Kidney (tissue), 14 donors: ENCODE results near the gene TANGO2. TPM values are rescaled to one million over a fixed set of nuclear protein-coding genes. Genes with fewer than 3 reads are reported as not detected.
A peak's percentile ranks its signal among the peaks of the same experiment; 100 is the strongest.

Experiments
- DNase-seq, 5 donors: peaks; one replicate each; pipeline ENCODE4 v3.0.0-alpha.2; 2013 to 2020
- FAIRE-seq: peaks from 2 replicates; lab custom pipeline; 2012; peaks lifted over from hg19 to GRCh38; lab: Jason Lieb, UNC
- H3K27ac ChIP-seq, 2 donors: one replicate each; pipeline ENCODE4 v1.7.0; 2013; ENCODE audit warnings: low read depth in 2 of 2, low read length in 2 of 2, inconsistent platforms in 1 of 2
- H3K27me3 ChIP-seq: one replicate; pipeline ENCODE4 v1.7.1; 2013; ENCODE audit warnings: low read length, inconsistent platforms; ENCODE audit not compliant: control insufficient read depth, insufficient read depth
- H3K36me3 ChIP-seq, 3 donors: one replicate each; pipeline versions ENCODE4 v1.7.0 to v1.7.1; 2013; ENCODE audit warnings: low read length in 3 of 3, control low read depth in 1 of 3, inconsistent platforms in 1 of 3; ENCODE audit not compliant: insufficient read depth in 3 of 3, control insufficient read depth in 2 of 3
- H3K4me1 ChIP-seq, 3 donors: one replicate each; pipeline versions ENCODE4 v1.7.0 to v1.7.1; 2013; ENCODE audit warnings: low read length in 3 of 3, inconsistent platforms in 1 of 3, low read depth in 1 of 3; ENCODE audit not compliant: control insufficient read depth in 2 of 3, insufficient read depth in 2 of 3
- H3K4me3 ChIP-seq, 3 donors: one replicate each; pipeline versions ENCODE4 v1.7.0 to v1.8.1; 2013; ENCODE audit warnings: low read length in 3 of 3, control low read depth in 1 of 3, inconsistent platforms in 1 of 3
- H3K9ac ChIP-seq, 3 donors: one replicate each; pipeline versions ENCODE4 v1.7.0 to v1.7.1; 2013; ENCODE audit warnings: low read length in 3 of 3, control low read depth in 1 of 3, inconsistent platforms in 1 of 3
- H3K9me3 ChIP-seq, 3 donors: one replicate each; pipeline versions ENCODE4 v1.7.0 to v1.7.1; 2013; ENCODE audit warnings: low read length in 3 of 3, control low read depth in 1 of 3, inconsistent platforms in 1 of 3; ENCODE audit not compliant: control insufficient read depth in 2 of 3, insufficient read depth in 1 of 3
- intact Hi-C: fragments of 100-400 bp; cut with DNase I; formaldehyde crosslinking; loops from one replicate; pipeline ENCODE4 v1.11.1; 2022
- polyA plus RNA-seq: library from polyadenylated mRNA; stranded (reverse); fragments of 350-450 nt; fragmentation: Illumina TruSeq; extraction: RNeasy Lipid Tissue Mini Kit (QIAGEN cat#74804); gene quantifications from one replicate; pipeline ENCODE4 v1.2.3, GENCODE V29; 2014; ENCODE audit warnings: low read depth, low replicate concordance; ENCODE audit not compliant: insufficient read depth
- total RNA-seq: library from RNA; stranded (reverse); fragmentation: NEBNext Ultra II Directional; extraction: Animal tissue kit (Norgen Biotek cat#: 25700); gene quantifications from one replicate; pipeline ENCODE4 v1.2.1, GENCODE V29; 2021
- TF ChIP-seq, protein P1 (sequence below): IDR thresholded peaks from 3 replicates; pipeline ENCODE4 v1.5.1; 2012; ENCODE audit warnings: mild to moderate bottlenecking, moderate library complexity, borderline replicate concordance; ENCODE audit not compliant: insufficient read depth; ENCODE audit errors: extremely low read depth
- donor health status: control.
- donor health status: control.
- donor health status: control.
- donor health status: control.
- donor health status: control.
- donor health status: DM: yes; HTN: yes; CAD: no.
- donor health status: Normal renal cell carcinoma (clear cell type).

TANGO2 gene
- total and polyA plus RNA-seq, 2 donors from 2014 or later: 27.7 to 37.3 TPM

DNA sequence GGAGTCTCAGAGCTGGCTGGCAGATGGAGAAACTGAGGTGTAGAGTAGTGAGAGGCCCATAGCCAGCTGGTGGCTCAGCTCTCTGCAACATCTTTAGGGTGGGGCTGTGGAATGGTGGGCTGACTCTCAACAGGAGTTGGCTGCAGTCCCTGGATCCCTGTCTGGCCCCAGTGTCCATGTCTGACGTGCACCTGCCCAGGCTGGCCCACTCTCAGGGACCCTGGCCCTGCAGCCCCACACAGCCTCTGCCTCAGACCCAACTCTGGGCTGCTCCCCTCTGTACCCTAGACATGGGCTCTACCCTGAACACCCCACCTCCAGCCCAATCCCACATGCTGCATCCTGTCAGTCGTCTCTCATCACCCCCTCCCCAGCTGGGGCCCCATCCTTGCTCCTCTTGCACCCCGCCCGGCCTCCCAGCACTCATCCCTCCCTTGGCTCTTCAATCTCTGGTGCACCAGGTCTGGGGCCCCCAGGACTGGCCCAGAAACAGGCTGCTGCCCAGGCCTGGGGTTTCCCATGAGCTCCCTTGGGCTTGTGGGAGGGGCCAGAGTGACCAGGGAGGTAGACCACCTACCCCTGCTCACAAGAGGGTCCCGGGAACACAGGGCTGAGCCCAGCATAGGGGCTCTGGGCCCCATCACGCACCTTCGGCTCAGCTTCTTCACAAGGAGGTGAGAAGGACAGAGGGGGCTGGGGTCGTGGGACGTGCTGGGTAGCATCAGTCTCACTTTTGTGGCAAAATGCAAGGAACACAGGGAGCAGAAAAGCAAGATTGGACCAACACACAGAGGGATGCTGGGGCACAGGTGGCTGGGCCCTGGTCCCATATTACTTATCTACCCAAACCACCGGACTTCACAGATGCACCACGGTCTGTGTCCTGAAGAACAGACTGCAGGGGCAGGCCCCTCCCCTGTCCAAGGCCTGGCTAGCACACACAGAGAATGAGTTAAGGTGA lies 35.8 kb upstream of the TANGO2 start:
- Histone ChIP-seq H3K9me3 (no peaks in the 10 kb centered on the region), H3K9ac (no peak overlapping the region), H3K4me1 (peaks cover 0 to 21% (median 0%) of the 10 kb centered on the region in 3 donors), H3K4me3 (peak overlapping the region in 1 of 3 donors; percentile 56), H3K27me3 (no peaks in the 10 kb centered on the region), H3K27ac (no peak overlapping the region), H3K36me3 (peaks cover 0 to 2% (median 0%) of the 10 kb centered on the region in 3 donors)
- TF ChIP-seq, protein P1, sequence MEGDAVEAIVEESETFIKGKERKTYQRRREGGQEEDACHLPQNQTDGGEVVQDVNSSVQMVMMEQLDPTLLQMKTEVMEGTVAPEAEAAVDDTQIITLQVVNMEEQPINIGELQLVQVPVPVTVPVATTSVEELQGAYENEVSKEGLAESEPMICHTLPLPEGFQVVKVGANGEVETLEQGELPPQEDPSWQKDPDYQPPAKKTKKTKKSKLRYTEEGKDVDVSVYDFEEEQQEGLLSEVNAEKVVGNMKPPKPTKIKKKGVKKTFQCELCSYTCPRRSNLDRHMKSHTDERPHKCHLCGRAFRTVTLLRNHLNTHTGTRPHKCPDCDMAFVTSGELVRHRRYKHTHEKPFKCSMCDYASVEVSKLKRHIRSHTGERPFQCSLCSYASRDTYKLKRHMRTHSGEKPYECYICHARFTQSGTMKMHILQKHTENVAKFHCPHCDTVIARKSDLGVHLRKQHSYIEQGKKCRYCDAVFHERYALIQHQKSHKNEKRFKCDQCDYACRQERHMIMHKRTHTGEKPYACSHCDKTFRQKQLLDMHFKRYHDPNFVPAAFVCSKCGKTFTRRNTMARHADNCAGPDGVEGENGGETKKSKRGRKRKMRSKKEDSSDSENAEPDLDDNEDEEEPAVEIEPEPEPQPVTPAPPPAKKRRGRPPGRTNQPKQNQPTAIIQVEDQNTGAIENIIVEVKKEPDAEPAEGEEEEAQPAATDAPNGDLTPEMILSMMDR: no peak
- FAIRE-seq (no peak), DNase-seq (peak in 1 of 5 donors; percentile 74)
- intact Hi-C loops: no loop called here

DNA sequence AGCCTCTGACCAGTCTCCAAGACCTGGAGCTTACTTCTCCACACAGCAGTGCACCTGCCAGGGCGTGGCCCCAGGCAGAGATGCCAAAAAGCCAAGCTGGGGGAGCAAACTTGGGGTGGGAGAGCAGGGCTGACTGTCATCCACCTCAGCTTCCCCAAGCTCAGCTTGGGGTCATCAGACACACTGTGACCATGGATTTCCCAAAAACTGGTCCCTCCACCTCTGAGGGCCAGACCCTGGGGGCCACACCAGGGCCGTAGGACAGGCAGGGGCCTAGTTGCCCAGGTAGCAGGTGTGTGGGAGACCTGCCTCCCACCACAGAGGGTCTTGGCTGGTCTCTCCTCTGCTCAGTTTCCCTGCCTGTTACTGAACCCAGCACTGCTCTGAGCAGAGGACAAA lies 34.9 kb upstream of the TANGO2 start:
- no peak overlapping the region for H3K27ac ChIP-seq
- TF ChIP-seq, protein P1: no peak
- H3K27me3 ChIP-seq: no peaks in the 10 kb centered on the region
- peaks cover 0 to 2% (median 0%) of the 10 kb centered on the region in 3 donors for H3K36me3 ChIP-seq
- peak overlapping the region in 2 of 3 donors; percentile 10 to 20 for H3K9ac ChIP-seq
- peak overlapping the region; percentile 28 to 56 (median 53) for H3K4me3 ChIP-seq
- intact Hi-C loops: no loop called here
- peaks cover 0 to 21% (median 0%) of the 10 kb centered on the region in 3 donors for H3K4me1 ChIP-seq
- FAIRE-seq (no peak), DNase-seq (peak in 1 of 5 donors; percentile 55)
- no peaks in the 10 kb centered on the region for H3K9me3 ChIP-seq

DNA sequence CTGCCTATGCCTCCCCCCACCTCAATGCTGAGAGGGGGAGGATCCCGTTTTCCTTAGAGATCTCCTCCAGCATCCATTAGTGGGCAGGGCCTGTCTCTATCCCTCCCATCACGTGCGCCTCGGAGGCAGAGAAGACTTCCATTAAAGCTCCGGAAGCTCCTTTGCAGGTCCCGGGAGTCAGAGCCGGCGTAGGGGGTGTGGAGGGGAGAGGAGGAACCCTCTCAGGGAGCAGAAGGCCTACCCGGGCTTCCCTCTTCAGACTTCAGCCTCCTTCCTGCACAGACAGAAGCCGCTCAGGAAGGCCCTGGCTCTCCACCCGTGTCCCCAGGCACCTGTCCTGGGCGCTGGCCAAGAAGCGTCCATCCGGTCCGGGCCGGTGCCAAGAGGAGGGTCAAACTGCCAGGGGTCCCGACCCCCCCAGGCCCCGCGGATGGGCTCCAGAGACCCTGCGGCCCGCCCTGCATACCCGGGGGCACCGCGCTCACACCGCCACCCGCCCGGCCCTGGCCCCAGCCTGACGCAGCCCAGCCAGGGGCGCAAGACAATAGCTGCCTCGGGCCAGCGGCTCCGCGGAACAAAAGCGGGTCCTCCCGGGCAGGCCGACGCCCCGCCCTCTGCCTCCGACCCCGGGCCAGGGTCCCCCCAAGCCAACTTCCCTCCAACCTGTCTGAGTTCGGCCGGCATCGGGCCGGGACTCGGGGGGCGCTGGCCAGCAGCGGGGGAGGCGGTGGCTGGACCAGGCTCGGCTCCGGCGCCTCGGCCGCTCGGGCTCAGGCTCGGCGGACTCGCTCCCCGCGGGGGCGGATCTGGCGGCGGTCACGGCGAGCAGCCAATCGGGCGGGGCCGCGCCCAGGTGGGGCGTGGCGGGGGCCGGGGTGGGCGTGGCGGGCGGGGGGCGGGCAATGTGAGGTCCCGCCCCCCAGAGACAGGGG lies 34.2 kb upstream of the TANGO2 start:
- Histone ChIP-seq H3K27me3 (no peaks in the 10 kb centered on the region), H3K27ac (peak overlapping the region in 1 of 2 donors; percentile 8), H3K36me3 (no peaks in the 10 kb centered on the region), H3K4me1 (peaks cover 0 to 21% (median 0%) of the 10 kb centered on the region in 3 donors), H3K9ac (peak overlapping the region; percentile 10 to 49 (median 20)), H3K9me3 (no peaks in the 10 kb centered on the region), H3K4me3 (peak overlapping the region; percentile 28 to 56 (median 53))
- FAIRE-seq: no peak
- intact Hi-C loops: no loop called here
- TF ChIP-seq, protein P1: no peak
- peak; percentile 84 to 94 (median 91) for DNase-seq
